RWPE1 (cell line): ENCODE measurements around the gene TMEM45A.

Source experiments
- CTCF ChIA-PET: fragments of 350-600 bp; sonication (Branson Sonifier 250); formaldehyde crosslinking; extraction: SDS; loops from one replicate; lab custom pipeline; 2021; lab: Yijun Ruan, JAX
- POLR2A ChIA-PET: fragments of 400-600 bp; formaldehyde crosslinking; extraction: SDS; loops from one replicate; lab custom pipeline; 2020; ENCODE audit warnings: antibody characterized with exemption; ENCODE audit not compliant: low non-redundant PET; lab: Yijun Ruan, JAX
- DNase-seq: peaks from one replicate; pipeline ENCODE4 v3.0.0; 2012; ENCODE audit warnings: low spot score
- H3K27ac ChIP-seq: fragments of 450-650 bp; 2 replicates; pipeline ENCODE4 v1.5.1; 2017
- TF ChIP-seq, protein P1 (sequence below): fragments of 450-650 bp; conservative IDR thresholded peaks from 2 replicates; pipeline ENCODE4 v1.5.1; 2017; ENCODE audit warnings: low read depth, mild to moderate bottlenecking

Gene TMEM45A

DNA sequence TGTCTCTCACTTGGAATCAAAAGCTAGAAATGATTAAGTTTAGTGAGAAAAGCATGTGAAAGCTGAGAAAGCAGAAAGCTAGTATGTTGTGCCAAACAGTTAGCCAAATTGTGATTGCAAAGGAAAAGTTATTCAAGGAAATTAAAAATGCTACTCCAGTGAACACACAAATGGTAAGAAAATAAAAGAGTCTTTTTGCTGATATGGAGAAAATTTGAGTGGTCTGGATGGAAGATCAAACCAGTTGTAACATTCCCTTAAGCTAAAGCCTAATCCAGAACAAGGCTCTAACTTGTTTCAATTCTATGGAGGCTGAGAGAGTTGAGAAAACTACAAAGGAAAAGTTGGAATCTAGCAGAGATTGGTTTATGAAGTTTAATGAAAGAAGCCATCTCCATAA is 128.8 kb downstream of the TMEM45A start:
- DNase-seq = no peak
- TF ChIP-seq, protein P1, sequence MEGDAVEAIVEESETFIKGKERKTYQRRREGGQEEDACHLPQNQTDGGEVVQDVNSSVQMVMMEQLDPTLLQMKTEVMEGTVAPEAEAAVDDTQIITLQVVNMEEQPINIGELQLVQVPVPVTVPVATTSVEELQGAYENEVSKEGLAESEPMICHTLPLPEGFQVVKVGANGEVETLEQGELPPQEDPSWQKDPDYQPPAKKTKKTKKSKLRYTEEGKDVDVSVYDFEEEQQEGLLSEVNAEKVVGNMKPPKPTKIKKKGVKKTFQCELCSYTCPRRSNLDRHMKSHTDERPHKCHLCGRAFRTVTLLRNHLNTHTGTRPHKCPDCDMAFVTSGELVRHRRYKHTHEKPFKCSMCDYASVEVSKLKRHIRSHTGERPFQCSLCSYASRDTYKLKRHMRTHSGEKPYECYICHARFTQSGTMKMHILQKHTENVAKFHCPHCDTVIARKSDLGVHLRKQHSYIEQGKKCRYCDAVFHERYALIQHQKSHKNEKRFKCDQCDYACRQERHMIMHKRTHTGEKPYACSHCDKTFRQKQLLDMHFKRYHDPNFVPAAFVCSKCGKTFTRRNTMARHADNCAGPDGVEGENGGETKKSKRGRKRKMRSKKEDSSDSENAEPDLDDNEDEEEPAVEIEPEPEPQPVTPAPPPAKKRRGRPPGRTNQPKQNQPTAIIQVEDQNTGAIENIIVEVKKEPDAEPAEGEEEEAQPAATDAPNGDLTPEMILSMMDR = no peak
- H3K27ac ChIP-seq = no peak overlapping the region
- ChIA-PET POLR2A (no interaction called here), CTCF (interaction anchor here (0.6 kb wide), 1 partner anchor 465 kb away, joined by 6 read pairs; no protein-coding TSS in a partner anchor)
